K562 (cell line): Measurements from ENCODE around the gene ARSA. TPM values are rescaled to one million over a fixed set of nuclear protein-coding genes. Genes with fewer than 3 reads are reported as not detected.

Experiments
- ATAC-seq: fragments of 200-7000 bp; cut with Tn5 transposase; 3 replicates; pipeline ENCODE4 v1.9.1; 2020; ENCODE audit warnings: moderate library complexity
- BruUV-seq: library from RNA; stranded (reverse); fragments of 400-500 nt; replicated peaks from 2 replicates; lab custom pipeline; 2021; lab: Mats Ljungman, UMichigan
- CTCF ChIA-PET: fragments of 300-600 bp; formaldehyde crosslinking; extraction: SDS; loops from one replicate; lab custom pipeline; 2021; ENCODE audit warnings: low intra/inter-chr PET ratio; lab: Yijun Ruan, JAX
- POLR2A ChIA-PET: fragments of 300-600, 350-650 bp; sonication (Branson Sonifier 250); formaldehyde crosslinking; extraction: SDS; loops from one replicate; lab custom pipeline; 2021; ENCODE audit warnings: antibody characterized with exemption, inconsistent platforms; lab: Yijun Ruan, JAX
- DNase-seq, 4 experiments: peaks; one replicate each; pipeline versions ENCODE4 v3.0.0 to v3.0.0-alpha.2; 2011 to 2018; ENCODE audit warnings: low spot score in 3 of 4, mixed read lengths in 3 of 4; ENCODE audit errors: extremely low read depth in 1 of 4
- FAIRE-seq: peaks from 2 replicates; lab custom pipeline; 2011; peaks lifted over from hg19 to GRCh38; lab: Jason Lieb, UNC
- H2AFZ ChIP-seq: 2 replicates; pipeline ENCODE4 v1.6.0; 2011; ENCODE audit warnings: low read depth, low read length, control low read depth, inconsistent platforms
- H3K27ac ChIP-seq: fragments of 200-600 bp; 3 replicates; pipeline ENCODE4 v1.8.0; 2011; ENCODE audit warnings: low read depth, mild to moderate bottlenecking, control low read depth, inconsistent platforms, low read length, moderate library complexity, mixed read lengths; ENCODE audit errors: extremely low read depth
- H3K27me3 ChIP-seq, 2 experiments: fragments of 300-600 bp in 1 of 2; 2 replicates in 1 of 2; 3 replicates in 1 of 2; pipeline versions ENCODE4 v1.6.0 to v1.8.0; 2011; ENCODE audit warnings: inconsistent platforms in 2 of 2, low read length in 2 of 2, mild to moderate bottlenecking in 1 of 2, mixed read lengths in 1 of 2, moderate library complexity in 1 of 2; ENCODE audit not compliant: control insufficient read depth in 2 of 2, insufficient read depth in 2 of 2
- H3K36me3 ChIP-seq: fragments of 300-600 bp; 3 replicates; pipeline ENCODE4 v1.8.0; 2011; ENCODE audit warnings: mild to moderate bottlenecking, low read length, inconsistent platforms; ENCODE audit not compliant: control insufficient read depth, insufficient read depth
- H3K4me1 ChIP-seq, 2 experiments: fragments of 200-600 bp in 1 of 2; replicated peaks in 1 of 2; 2 replicates in 1 of 2; 3 replicates in 1 of 2; pipeline versions ENCODE4 v1.5.1 to v1.8.0; 2011; ENCODE audit warnings: inconsistent platforms in 2 of 2, low read length in 2 of 2, mild to moderate bottlenecking in 1 of 2, mixed read lengths in 1 of 2, moderate library complexity in 1 of 2; ENCODE audit not compliant: control insufficient read depth in 2 of 2, insufficient read depth in 2 of 2
- H3K4me2 ChIP-seq: 2 replicates; pipeline ENCODE4 v1.6.1; 2011; ENCODE audit warnings: low read length, control low read depth, inconsistent platforms, mixed read lengths; ENCODE audit not compliant: insufficient read depth
- H3K4me3 ChIP-seq: fragments of 200-600 bp; sonication (generic), shearing (Covaris generic); 2 replicates; pipeline ENCODE4 v1.5.1; 2016; ENCODE audit warnings: control low read depth, inconsistent platforms
- H3K79me2 ChIP-seq: fragments of 200-600 bp; 3 replicates; pipeline ENCODE4 v1.8.0; 2011; ENCODE audit warnings: low read length, inconsistent platforms; ENCODE audit not compliant: control insufficient read depth, insufficient read depth
- H3K9ac ChIP-seq, 2 experiments: 2 replicates each; pipeline versions ENCODE4 v1.6.0 to v1.6.1; 2011; ENCODE audit warnings: low read depth in 2 of 2, low read length in 2 of 2, control low read depth in 1 of 2, inconsistent platforms in 1 of 2, mild to moderate bottlenecking in 1 of 2, mixed read lengths in 1 of 2; ENCODE audit not compliant: insufficient read depth in 1 of 2
- H3K9me1 ChIP-seq: one replicate; pipeline ENCODE4 v1.6.0; 2011; ENCODE audit warnings: inconsistent platforms, mild to moderate bottlenecking, low read length, moderate library complexity; ENCODE audit not compliant: control insufficient read depth, insufficient read depth
- H3K9me3 ChIP-seq: replicated peaks from 2 replicates; pipeline ENCODE4 v1.5.1; 2011; ENCODE audit warnings: low read depth, low read length, inconsistent platforms; ENCODE audit not compliant: control insufficient read depth, insufficient read depth
- H4K20me1 ChIP-seq: replicated peaks from 2 replicates; pipeline ENCODE4 v1.6.1; 2011; ENCODE audit warnings: low read length, inconsistent platforms, mixed read lengths; ENCODE audit not compliant: control insufficient read depth, insufficient read depth
- CEBPB ChIP-seq: fragments of 450-650 bp; IDR thresholded peaks from 2 replicates; pipeline ENCODE4 v1.6.1; 2016; ENCODE audit warnings: missing genetic modification characterization, missing compliant biosample characterization
- ETV1 ChIP-seq: fragments of 450-650 bp; conservative IDR thresholded peaks from 2 replicates; pipeline ENCODE4 v1.6.1; 2016; ENCODE audit warnings: missing genetic modification characterization, control low read depth, low read depth, missing compliant biosample characterization
- PYGO2 ChIP-seq: fragments of 450-650 bp; IDR thresholded peaks from 2 replicates; pipeline ENCODE4 v1.6.1; 2016; ENCODE audit warnings: mild to moderate bottlenecking, missing genetic modification characterization, moderate library complexity, missing compliant biosample characterization
- RFX5 ChIP-seq: IDR thresholded peaks from 2 replicates; pipeline ENCODE4 v1.6.1; 2011; ENCODE audit warnings: low read depth, mild to moderate bottlenecking, improper control_type of control experiment, low read length
- SFPQ ChIP-seq: fragments of 200-400 bp; formaldehyde crosslinking; IDR thresholded peaks from 2 replicates; pipeline ENCODE4 v1.6.1; 2017; ENCODE audit warnings: mild to moderate bottlenecking, low read depth, low read length, moderate library complexity
- SIX5 ChIP-seq, 2 experiments: IDR thresholded peaks; 2 replicates each; pipeline ENCODE4 v1.6.1; 2011; ENCODE audit warnings: low read length in 2 of 2, borderline replicate concordance in 1 of 2, low read depth in 1 of 2, mild to moderate bottlenecking in 1 of 2, moderate library complexity in 1 of 2; ENCODE audit not compliant: insufficient read depth in 1 of 2
- ZNF140 ChIP-seq: fragments of 250-450 bp; sonication (Bioruptor Pico); IDR thresholded peaks from 2 replicates; pipeline ENCODE4 v1.8.0; 2021; ENCODE audit warnings: moderate library complexity, mild to moderate bottlenecking, inconsistent platforms
- ZNF316 ChIP-seq: fragments of 450-650 bp; IDR thresholded peaks from 2 replicates; pipeline ENCODE4 v1.6.1; 2016
- ZNF830 ChIP-seq: fragments of 250-450 bp; sonication (Bioruptor Pico); IDR thresholded peaks from 2 replicates; pipeline ENCODE4 v1.5.0; 2021; ENCODE audit warnings: mild to moderate bottlenecking
- WGBS: fragments of 100-300 bp; shearing (Covaris generic); methylation state at CpG from one replicate; pipeline ENCODE4 v1.1.6; 2016; ENCODE audit warnings: low coverage, mixed read lengths; ENCODE audit not compliant: insufficient coverage; ENCODE audit errors: missing lambda C conversion rate; 5-methylcytosine and 5-hydroxymethylcytosine counted together
- in situ Hi-C: fragments of 300-500 bp; cut with MboI; formaldehyde crosslinking; loops from 4 replicates; pipeline ENCODE4 v1.15.0; 2018; ENCODE audit warnings: inconsistent platforms, mixed read lengths
- intact Hi-C: fragments of 100-400 bp; cut with micrococcal nuclease; formaldehyde crosslinking; loops from 2 replicates; pipeline ENCODE4 v1.14.2; 2022
- polyA plus RNA-seq, 8 experiments: library from polyadenylated mRNA; depleted of rRNA in 4 of 8; stranded (reverse) in 5 of 8; unstranded in 3 of 8; fragments of >200 nt; fragmentation: Nextera tagmentation in 2 of 8; fragmentation: Illumina TruSeq in 1 of 8; extraction: Ambion mirVana in 2 of 8; extraction: Trizol in 1 of 8; gene quantifications; 2 replicates each; pipeline versions ENCODE4 v1.2.1 to v1.2.3, GENCODE V29; 2011 to 2014; ENCODE audit warnings: inconsistent platforms in 1 of 8, missing spikeins in 1 of 8
- total RNA-seq, 7 experiments: library from RNA; depleted of rRNA in 6 of 7; stranded (reverse); fragments of >200 nt in 6 of 7; fragmentation: Illumina TruSeq in 2 of 7; extraction: Trizol in 2 of 7; gene quantifications; 2 replicates each; pipeline versions ENCODE4 v1.2.1 to v1.2.3, GENCODE V29; 2011 to 2021; ENCODE audit warnings: low replicate concordance in 1 of 7
- TF ChIP-seq, protein P1 (sequence below): fragments of 450-650 bp; formaldehyde crosslinking; IDR thresholded peaks from 2 replicates; pipeline ENCODE4 v1.4.0; 2020; ENCODE audit warnings: mild to moderate bottlenecking, mixed read lengths
- TF ChIP-seq, protein P2 (sequence below): fragments of 250-450 bp; sonication (Bioruptor Pico); IDR thresholded peaks from 2 replicates; pipeline ENCODE4 v1.5.0; 2021; ENCODE audit warnings: mild to moderate bottlenecking, borderline replicate concordance
- TF ChIP-seq, protein P3 (sequence below), 3 experiments: fragments of 200-800 bp in 1 of 3; fragments of 250-450 bp in 1 of 3; fragments of 450-650 bp in 1 of 3; sonication (Bioruptor Pico) in 1 of 3; sonication (Bioruptor generic) in 1 of 3; formaldehyde crosslinking in 1 of 3; IDR thresholded peaks; 2 replicates each; pipeline versions ENCODE4 v1.6.1 to v1.8.0; 2016 to 2022; ENCODE audit warnings: mild to moderate bottlenecking in 2 of 3, missing genetic modification characterization in 2 of 3, missing compliant biosample characterization in 1 of 3, moderate library complexity in 1 of 3

The ARSA gene
- total and polyA plus RNA-seq, 9 of the 15 experiments (the other 6 are each of a cell fraction or from before 2014, with no cell fraction given) = 0.32 to 10.9 (median 1.8) TPM; not detected in 1

- intact Hi-C loops (no loop called here), in situ Hi-C loops (no loop called here)
- Histone ChIP-seq H3K9me1 (no peaks in the 10 kb centered on the region), H3K36me3 (no peaks in the 10 kb centered on the region), H3K4me2 (no peak overlapping the region), H3K9ac (no peak overlapping the region), H4K20me1 (no peaks in the 10 kb centered on the region), H3K4me1 (peaks cover 13 to 19% of the 10 kb centered on the region in 2 experiments; a peak in 4 of 5 replicates), H3K4me3 (no peak overlapping the region), H3K27ac (no peak overlapping the region), H2AFZ (no peak overlapping the region), H3K9me3 (no peaks in the 10 kb centered on the region), H3K79me2 (no peaks in the 10 kb centered on the region), H3K27me3 (peaks cover 25 to 70% of the 10 kb centered on the region in 2 experiments)
- ChIA-PET CTCF (no interaction called here), POLR2A (interaction anchor here (0.8 kb wide), 1 partner anchor 12 kb away, joined by 4 read pairs; no protein-coding TSS in a partner anchor)
- ATAC-seq = no peak
- no TSS peak for BruUV-seq
- no peak for FAIRE-seq
- no peak for DNase-seq
- WGBS = 4% methylated on average over 10 of the region's 12 CpGs
- TF ChIP-seq PYGO2 (tag) (no peak), SFPQ (no peak), SIX5 (IDR thresholded peaks at IDR 0.05; ENCODE audit: borderline replicate concordance in 1 of 2, insufficient read depth in 1 of 2, low read depth in 1 of 2, low read length in 2 of 2) (no peak), ZNF316 (no peak), RFX5 (no peak), ZNF140 (no peak), ETV1 (no peak), ZNF830 (CRISPR knock-in tag) (no peak), CEBPB (tag) (no peak)
- TF ChIP-seq, protein P1, sequence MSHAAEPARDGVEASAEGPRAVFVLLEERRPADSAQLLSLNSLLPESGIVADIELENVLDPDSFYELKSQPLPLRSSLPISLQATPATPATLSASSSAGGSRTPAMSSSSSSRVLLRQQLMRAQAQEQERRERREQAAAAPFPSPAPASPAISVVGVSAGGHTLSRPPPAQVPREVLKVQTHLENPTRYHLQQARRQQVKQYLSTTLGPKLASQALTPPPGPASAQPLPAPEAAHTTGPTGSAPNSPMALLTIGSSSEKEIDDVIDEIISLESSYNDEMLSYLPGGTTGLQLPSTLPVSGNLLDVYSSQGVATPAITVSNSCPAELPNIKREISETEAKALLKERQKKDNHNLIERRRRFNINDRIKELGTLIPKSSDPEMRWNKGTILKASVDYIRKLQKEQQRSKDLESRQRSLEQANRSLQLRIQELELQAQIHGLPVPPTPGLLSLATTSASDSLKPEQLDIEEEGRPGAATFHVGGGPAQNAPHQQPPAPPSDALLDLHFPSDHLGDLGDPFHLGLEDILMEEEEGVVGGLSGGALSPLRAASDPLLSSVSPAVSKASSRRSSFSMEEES = no peak
- TF ChIP-seq, protein P2, sequence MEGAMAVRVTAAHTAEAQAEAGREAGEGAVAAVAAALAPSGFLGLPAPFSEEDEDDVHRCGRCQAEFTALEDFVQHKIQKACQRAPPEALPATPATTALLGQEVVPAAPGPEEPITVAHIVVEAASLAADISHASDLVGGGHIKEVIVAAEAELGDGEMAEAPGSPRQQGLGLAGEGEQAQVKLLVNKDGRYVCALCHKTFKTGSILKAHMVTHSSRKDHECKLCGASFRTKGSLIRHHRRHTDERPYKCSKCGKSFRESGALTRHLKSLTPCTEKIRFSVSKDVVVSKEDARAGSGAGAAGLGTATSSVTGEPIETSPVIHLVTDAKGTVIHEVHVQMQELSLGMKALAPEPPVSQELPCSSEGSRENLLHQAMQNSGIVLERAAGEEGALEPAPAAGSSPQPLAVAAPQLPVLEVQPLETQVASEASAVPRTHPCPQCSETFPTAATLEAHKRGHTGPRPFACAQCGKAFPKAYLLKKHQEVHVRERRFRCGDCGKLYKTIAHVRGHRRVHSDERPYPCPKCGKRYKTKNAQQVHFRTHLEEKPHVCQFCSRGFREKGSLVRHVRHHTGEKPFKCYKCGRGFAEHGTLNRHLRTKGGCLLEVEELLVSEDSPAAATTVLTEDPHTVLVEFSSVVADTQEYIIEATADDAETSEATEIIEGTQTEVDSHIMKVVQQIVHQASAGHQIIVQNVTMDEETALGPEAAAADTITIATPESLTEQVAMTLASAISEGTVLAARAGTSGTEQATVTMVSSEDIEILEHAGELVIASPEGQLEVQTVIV (CRISPR knock-in tag) = no peak
- TF ChIP-seq, protein P3, sequence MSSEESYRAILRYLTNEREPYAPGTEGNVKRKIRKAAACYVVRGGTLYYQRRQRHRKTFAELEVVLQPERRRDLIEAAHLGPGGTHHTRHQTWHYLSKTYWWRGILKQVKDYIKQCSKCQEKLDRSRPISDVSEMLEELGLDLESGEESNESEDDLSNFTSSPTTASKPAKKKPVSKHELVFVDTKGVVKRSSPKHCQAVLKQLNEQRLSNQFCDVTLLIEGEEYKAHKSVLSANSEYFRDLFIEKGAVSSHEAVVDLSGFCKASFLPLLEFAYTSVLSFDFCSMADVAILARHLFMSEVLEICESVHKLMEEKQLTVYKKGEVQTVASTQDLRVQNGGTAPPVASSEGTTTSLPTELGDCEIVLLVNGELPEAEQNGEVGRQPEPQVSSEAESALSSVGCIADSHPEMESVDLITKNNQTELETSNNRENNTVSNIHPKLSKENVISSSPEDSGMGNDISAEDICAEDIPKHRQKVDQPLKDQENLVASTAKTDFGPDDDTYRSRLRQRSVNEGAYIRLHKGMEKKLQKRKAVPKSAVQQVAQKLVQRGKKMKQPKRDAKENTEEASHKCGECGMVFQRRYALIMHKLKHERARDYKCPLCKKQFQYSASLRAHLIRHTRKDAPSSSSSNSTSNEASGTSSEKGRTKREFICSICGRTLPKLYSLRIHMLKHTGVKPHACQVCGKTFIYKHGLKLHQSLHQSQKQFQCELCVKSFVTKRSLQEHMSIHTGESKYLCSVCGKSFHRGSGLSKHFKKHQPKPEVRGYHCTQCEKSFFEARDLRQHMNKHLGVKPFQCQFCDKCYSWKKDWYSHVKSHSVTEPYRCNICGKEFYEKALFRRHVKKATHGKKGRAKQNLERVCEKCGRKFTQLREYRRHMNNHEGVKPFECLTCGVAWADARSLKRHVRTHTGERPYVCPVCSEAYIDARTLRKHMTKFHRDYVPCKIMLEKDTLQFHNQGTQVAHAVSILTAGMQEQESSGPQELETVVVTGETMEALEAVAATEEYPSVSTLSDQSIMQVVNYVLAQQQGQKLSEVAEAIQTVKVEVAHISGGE (CRISPR knock-in tag; IDR thresholded peaks at IDR 0.05) = no peak
Measured at GRCh38 chr22:50609599-50609998, 18.4 kb downstream of the ARSA start.
